Kidney (tissue), 14 donors: ENCODE data around the gene ZNF217. TPM values are rescaled to one million over a fixed set of nuclear protein-coding genes. Genes with fewer than 3 reads are reported as not detected.
"Not testable (repeated sequence)": the region's sequence is repeated elsewhere in the genome, so short reads cannot be mapped to it uniquely, and the experiment has no call there.

Source experiments
- DNase-seq, 5 donors: peaks; one replicate each; pipeline ENCODE4 v3.0.0-alpha.2; 2013 to 2020
- FAIRE-seq: peaks from 2 replicates; lab custom pipeline; 2012; peaks lifted over from hg19 to GRCh38; lab: Jason Lieb, UNC
- H3K27ac ChIP-seq, 2 donors: one replicate each; pipeline ENCODE4 v1.7.0; 2013; ENCODE audit warnings: low read depth in 2 of 2, low read length in 2 of 2, inconsistent platforms in 1 of 2
- H3K27me3 ChIP-seq: one replicate; pipeline ENCODE4 v1.7.1; 2013; ENCODE audit warnings: low read length, inconsistent platforms; ENCODE audit not compliant: control insufficient read depth, insufficient read depth
- H3K36me3 ChIP-seq, 3 donors: one replicate each; pipeline versions ENCODE4 v1.7.0 to v1.7.1; 2013; ENCODE audit warnings: low read length in 3 of 3, control low read depth in 1 of 3, inconsistent platforms in 1 of 3; ENCODE audit not compliant: insufficient read depth in 3 of 3, control insufficient read depth in 2 of 3
- H3K4me1 ChIP-seq, 3 donors: one replicate each; pipeline versions ENCODE4 v1.7.0 to v1.7.1; 2013; ENCODE audit warnings: low read length in 3 of 3, inconsistent platforms in 1 of 3, low read depth in 1 of 3; ENCODE audit not compliant: control insufficient read depth in 2 of 3, insufficient read depth in 2 of 3
- H3K4me3 ChIP-seq, 3 donors: one replicate each; pipeline versions ENCODE4 v1.7.0 to v1.8.1; 2013; ENCODE audit warnings: low read length in 3 of 3, control low read depth in 1 of 3, inconsistent platforms in 1 of 3
- H3K9ac ChIP-seq, 3 donors: one replicate each; pipeline versions ENCODE4 v1.7.0 to v1.7.1; 2013; ENCODE audit warnings: low read length in 3 of 3, control low read depth in 1 of 3, inconsistent platforms in 1 of 3
- H3K9me3 ChIP-seq, 3 donors: one replicate each; pipeline versions ENCODE4 v1.7.0 to v1.7.1; 2013; ENCODE audit warnings: low read length in 3 of 3, control low read depth in 1 of 3, inconsistent platforms in 1 of 3; ENCODE audit not compliant: control insufficient read depth in 2 of 3, insufficient read depth in 1 of 3
- intact Hi-C: fragments of 100-400 bp; cut with DNase I; formaldehyde crosslinking; loops from one replicate; pipeline ENCODE4 v1.11.1; 2022
- polyA plus RNA-seq: library from polyadenylated mRNA; stranded (reverse); fragments of 350-450 nt; fragmentation: Illumina TruSeq; extraction: RNeasy Lipid Tissue Mini Kit (QIAGEN cat#74804); gene quantifications from one replicate; pipeline ENCODE4 v1.2.3, GENCODE V29; 2014; ENCODE audit warnings: low read depth, low replicate concordance; ENCODE audit not compliant: insufficient read depth
- total RNA-seq: library from RNA; stranded (reverse); fragmentation: NEBNext Ultra II Directional; extraction: Animal tissue kit (Norgen Biotek cat#: 25700); gene quantifications from one replicate; pipeline ENCODE4 v1.2.1, GENCODE V29; 2021
- TF ChIP-seq, protein P1 (sequence below): IDR thresholded peaks from 3 replicates; pipeline ENCODE4 v1.5.1; 2012; ENCODE audit warnings: mild to moderate bottlenecking, moderate library complexity, borderline replicate concordance; ENCODE audit not compliant: insufficient read depth; ENCODE audit errors: extremely low read depth
- donor health status: control.
- donor health status: control.
- donor health status: control.
- donor health status: control.
- donor health status: control.
- donor health status: DM: yes; HTN: yes; CAD: no.
- donor health status: Normal renal cell carcinoma (clear cell type).

The ZNF217 gene
- total and polyA plus RNA-seq, 2 donors from 2014 or later: 5.0 to 60.9 TPM

DNA sequence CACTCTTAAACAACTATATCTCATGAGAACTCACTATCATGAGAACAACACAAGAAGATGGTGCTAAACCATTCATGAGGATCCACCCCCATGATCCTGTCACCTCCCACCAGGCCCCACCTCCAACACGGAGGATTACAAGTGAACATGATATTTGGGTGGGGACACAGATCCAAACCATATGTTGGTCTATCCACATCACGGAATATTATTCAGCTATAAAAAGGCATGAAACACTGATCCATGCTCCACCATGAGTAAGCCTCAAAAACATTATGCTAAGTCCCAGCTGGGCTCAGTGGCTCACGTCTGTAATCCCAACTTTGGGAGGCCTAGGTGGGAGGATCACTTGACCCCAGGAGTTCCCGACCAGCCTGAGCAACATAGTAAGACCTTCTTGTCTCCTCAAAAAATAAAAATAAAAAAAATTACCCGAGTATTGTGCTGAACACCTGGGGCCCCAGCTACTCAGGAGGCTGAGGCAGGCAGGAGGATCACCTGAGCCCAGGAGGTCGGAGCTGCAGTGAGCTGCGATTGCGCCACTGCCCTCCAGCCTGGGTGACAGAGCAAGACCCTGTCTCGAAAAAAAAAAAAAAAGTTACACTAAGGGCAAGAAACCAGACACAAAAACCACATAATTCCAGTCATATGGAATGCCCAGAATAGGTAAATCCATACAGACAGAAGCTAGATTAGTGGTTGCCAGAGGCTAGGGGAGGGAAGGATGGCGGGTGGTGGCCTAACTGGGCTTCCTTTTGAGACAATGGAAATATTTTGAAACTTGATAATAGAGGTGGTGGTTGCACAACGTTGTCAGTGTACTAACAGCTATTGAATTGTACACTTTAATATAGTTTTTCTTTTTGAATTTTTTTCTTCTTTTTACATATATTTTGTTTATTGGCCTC is 43.1 kb downstream of the ZNF217 start:
- Histone ChIP-seq H3K9me3 (no peaks in the 10 kb centered on the region), H3K9ac (no peak overlapping the region), H3K27ac (no peak overlapping the region), H3K4me1 (peaks cover 3 to 4% (median 4%) of the 10 kb centered on the region in 3 donors), H3K36me3 (no peaks in the 10 kb centered on the region), H3K4me3 (no peak overlapping the region), H3K27me3 (no peaks in the 10 kb centered on the region)
- FAIRE-seq: no peak
- TF ChIP-seq, protein P1, sequence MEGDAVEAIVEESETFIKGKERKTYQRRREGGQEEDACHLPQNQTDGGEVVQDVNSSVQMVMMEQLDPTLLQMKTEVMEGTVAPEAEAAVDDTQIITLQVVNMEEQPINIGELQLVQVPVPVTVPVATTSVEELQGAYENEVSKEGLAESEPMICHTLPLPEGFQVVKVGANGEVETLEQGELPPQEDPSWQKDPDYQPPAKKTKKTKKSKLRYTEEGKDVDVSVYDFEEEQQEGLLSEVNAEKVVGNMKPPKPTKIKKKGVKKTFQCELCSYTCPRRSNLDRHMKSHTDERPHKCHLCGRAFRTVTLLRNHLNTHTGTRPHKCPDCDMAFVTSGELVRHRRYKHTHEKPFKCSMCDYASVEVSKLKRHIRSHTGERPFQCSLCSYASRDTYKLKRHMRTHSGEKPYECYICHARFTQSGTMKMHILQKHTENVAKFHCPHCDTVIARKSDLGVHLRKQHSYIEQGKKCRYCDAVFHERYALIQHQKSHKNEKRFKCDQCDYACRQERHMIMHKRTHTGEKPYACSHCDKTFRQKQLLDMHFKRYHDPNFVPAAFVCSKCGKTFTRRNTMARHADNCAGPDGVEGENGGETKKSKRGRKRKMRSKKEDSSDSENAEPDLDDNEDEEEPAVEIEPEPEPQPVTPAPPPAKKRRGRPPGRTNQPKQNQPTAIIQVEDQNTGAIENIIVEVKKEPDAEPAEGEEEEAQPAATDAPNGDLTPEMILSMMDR: no peak
- DNase-seq: no peak
- intact Hi-C loops: no loop called here

DNA sequence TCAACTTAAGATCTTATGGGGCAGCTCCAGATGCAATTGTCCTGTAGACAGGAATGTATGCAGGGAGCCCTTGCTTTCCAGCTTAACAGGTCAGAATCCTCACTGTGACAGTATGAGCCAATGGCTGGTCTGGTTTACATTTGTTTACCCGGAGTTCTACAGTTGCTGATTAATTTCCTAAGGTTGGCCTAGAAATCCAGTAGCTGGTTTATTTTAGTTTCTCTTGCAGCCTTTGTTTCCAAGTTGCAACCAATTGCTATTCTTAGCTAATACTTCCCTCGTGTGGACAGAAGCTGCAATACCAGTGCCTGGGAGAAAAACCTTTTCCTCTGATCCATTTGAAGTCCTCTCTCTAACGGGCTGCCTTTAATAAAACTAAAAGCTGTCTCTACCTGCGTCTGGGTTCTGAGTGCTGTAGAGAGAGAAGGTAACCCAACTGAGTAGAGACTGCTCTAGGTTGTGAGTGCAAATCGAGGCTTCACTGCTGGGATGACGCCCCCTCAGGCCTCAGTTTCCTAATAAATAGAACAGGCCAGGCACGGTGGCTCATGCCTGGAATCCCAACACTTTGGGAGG is 45.9 kb downstream of the ZNF217 start:
- Histone ChIP-seq H3K9ac (no peak overlapping the region), H3K4me3 (no peak overlapping the region), H3K36me3 (no peaks in the 10 kb centered on the region), H3K27me3 (no peaks in the 10 kb centered on the region), H3K27ac (no peak overlapping the region), H3K9me3 (no peaks in the 10 kb centered on the region), H3K4me1 (peaks cover 3 to 4% (median 4%) of the 10 kb centered on the region in 3 donors)
- intact Hi-C loops: no loop called here
- DNase-seq (peak in 4 of 5 donors; percentile 71 to 91 (median 82)), FAIRE-seq (peak; percentile 33)
- TF ChIP-seq, protein P1: peak; percentile 85

DNA sequence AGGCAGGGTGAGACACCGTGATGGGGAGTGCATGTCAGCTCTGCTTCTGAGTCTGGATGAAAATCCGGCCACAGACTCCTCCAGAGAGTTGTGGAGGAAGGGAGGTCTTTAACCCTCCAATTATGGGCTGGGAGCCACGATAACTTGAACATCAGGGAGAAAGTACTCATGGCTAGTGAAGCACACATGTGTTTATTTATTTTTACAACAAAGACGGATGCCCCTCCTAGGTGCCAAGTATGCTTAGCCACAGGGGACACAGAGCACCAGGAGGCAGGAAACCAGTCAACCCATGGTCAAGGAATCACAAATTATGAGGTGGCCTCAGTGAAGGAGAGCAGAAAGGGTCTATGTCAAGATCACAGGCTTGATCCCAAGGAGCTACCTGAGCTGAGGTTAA is 54.1 kb downstream of the ZNF217 start:
- H3K9ac ChIP-seq: no peak overlapping the region
- no peak overlapping the region for H3K4me3 ChIP-seq
- H3K9me3 ChIP-seq: no peaks in the 10 kb centered on the region
- H3K27ac ChIP-seq: no peak overlapping the region
- H3K36me3 ChIP-seq: no peaks in the 10 kb centered on the region
- intact Hi-C loops: no loop called here
- no peaks in the 10 kb centered on the region for H3K27me3 ChIP-seq
- DNase-seq (peak in 2 of 5 donors; percentile 17 to 28), FAIRE-seq (no peak)
- TF ChIP-seq, protein P1: no peak
- no peaks in the 10 kb centered on the region for H3K4me1 ChIP-seq

DNA sequence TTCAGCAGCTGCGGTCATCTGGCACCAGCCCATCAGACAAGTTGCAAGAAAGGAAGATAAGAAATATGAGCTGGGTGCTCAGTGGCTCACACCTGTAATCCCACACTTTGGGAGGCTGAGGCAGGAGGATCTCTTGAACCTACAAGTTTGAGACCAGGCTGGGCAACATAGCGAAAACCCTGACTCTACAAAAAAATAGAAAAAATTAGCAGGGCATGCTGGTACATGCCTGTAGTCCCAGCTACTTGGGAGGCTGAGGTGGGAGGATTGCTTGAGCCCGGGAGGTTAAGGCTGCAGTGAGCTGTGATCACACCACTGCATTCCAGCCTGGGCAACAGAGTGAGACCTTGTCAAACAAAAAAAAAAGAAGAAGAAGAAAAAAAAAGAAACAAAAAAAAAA is 57.3 kb downstream of the ZNF217 start:
- H3K4me1 ChIP-seq, DNase-seq, FAIRE-seq, H3K9me3 ChIP-seq, H3K9ac ChIP-seq, intact Hi-C loops, H3K4me3 ChIP-seq, H3K27ac ChIP-seq, H3K36me3 ChIP-seq, H3K27me3 ChIP-seq: not testable (repeated sequence)
